ENCODE measurements around the gene SUPT5H. TPM values are rescaled to one million over a fixed set of nuclear protein-coding genes. Genes with fewer than 3 reads are reported as not detected.

SUPT5H gene
- total RNA-seq, 2 experiments from 2014 or later, result 127 to 141 TPM

GRCh38 chr19:39420769-39421168 lies 24.6 kb upstream of the SUPT5H start:
- TF ChIP-seq, protein P1, sequence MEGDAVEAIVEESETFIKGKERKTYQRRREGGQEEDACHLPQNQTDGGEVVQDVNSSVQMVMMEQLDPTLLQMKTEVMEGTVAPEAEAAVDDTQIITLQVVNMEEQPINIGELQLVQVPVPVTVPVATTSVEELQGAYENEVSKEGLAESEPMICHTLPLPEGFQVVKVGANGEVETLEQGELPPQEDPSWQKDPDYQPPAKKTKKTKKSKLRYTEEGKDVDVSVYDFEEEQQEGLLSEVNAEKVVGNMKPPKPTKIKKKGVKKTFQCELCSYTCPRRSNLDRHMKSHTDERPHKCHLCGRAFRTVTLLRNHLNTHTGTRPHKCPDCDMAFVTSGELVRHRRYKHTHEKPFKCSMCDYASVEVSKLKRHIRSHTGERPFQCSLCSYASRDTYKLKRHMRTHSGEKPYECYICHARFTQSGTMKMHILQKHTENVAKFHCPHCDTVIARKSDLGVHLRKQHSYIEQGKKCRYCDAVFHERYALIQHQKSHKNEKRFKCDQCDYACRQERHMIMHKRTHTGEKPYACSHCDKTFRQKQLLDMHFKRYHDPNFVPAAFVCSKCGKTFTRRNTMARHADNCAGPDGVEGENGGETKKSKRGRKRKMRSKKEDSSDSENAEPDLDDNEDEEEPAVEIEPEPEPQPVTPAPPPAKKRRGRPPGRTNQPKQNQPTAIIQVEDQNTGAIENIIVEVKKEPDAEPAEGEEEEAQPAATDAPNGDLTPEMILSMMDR (IDR thresholded peaks at IDR 0.05), result no peak
- DNase-seq, result no peak
- CTCF ChIA-PET, result interaction anchor here (0.6 to 1.5 kb wide), 6 partner anchors 9 to 54 kb away, joined by 3 to 7 read pairs (median 4); partner anchors contain the start of genes PLEKHG2 and RPS16
- H3K4me1 Mint-ChIP-seq (ENCODE audit: low read depth), result no peaks in the 10 kb centered on the region
- H3K27me3 Mint-ChIP-seq, result no peaks in the 10 kb centered on the region
- no peak for ATAC-seq
- POLR2A ChIA-PET, result interaction anchor here (6.4 to 8.7 kb wide), 2 partner anchors 11 to 15 kb away, joined by 30 to 66 read pairs; partner anchors contain the start of gene RPS16
- intact Hi-C loops (cut with micrococcal nuclease), result no loop called here
- H3K9me3 Mint-ChIP-seq, result no peaks in the 10 kb centered on the region
- H3K36me3 Mint-ChIP-seq (ENCODE audit: low read depth), result peaks cover 6% of the 10 kb centered on the region
- H3K27ac Mint-ChIP-seq, result no peak overlapping the region
- H3K4me3 Mint-ChIP-seq, result no peak overlapping the region

DNA sequence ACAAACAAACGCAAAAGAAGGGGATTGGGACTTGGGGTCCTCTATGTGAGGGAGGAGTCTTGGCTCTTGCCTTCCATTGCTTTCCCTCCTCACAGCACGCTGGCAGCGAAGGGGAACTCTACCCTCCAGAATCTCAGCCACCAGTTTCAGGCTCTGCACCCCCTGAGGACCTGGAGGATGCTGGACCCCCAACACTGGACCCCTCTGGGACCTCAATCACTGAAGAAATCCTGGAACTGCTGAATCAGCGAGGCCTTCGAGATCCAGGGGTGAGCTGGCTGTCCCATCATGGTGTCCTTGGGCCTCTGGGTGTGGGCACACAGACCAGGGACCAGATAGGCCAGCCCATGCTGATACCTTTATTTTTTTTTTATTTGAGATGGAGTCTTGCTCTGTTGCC lies 23.4 kb upstream of the SUPT5H start:
- Mint-ChIP-seq H3K27me3 (no peaks in the 10 kb centered on the region), H3K4me3 (no peak overlapping the region), H3K4me1 (ENCODE audit: low read depth) (no peaks in the 10 kb centered on the region), H3K9me3 (no peaks in the 10 kb centered on the region), H3K27ac (no peak overlapping the region), H3K36me3 (ENCODE audit: low read depth) (peaks cover 6% of the 10 kb centered on the region)
- ChIA-PET CTCF (interaction anchor here (1.0 to 1.5 kb wide), 3 partner anchors 19 to 52 kb away, joined by 3 to 4 read pairs (median 4); no protein-coding TSS in a partner anchor), POLR2A (interaction anchor here (1.0 to 8.7 kb wide), 3 partner anchors 10 to 23 kb away, joined by 3 to 66 read pairs (median 30); partner anchors contain the start of genes RPS16 and SUPT5H)
- TF ChIP-seq, protein P1 (IDR thresholded peaks at IDR 0.05), result no peak
- intact Hi-C loops (cut with micrococcal nuclease), result no loop called here
- DNase-seq (no peak), ATAC-seq (no peak)

GRCh38 chr19:39423258-39424086 lies 21.9 kb upstream of the SUPT5H start:
- DNase-seq, result no peak
- Mint-ChIP-seq H3K27ac (no peak overlapping the region), H3K9me3 (no peaks in the 10 kb centered on the region), H3K36me3 (ENCODE audit: low read depth) (peaks cover 4% of the 10 kb centered on the region), H3K27me3 (no peaks in the 10 kb centered on the region), H3K4me3 (no peak overlapping the region), H3K4me1 (ENCODE audit: low read depth) (no peaks in the 10 kb centered on the region)
- ATAC-seq, result no peak
- TF ChIP-seq, protein P1 (IDR thresholded peaks at IDR 0.05), result no peak
- CTCF ChIA-PET, result interaction anchor here (1.6 kb wide), 1 partner anchor 12 kb away, joined by 6 read pairs; the partner anchor contains the start of gene PLEKHG2
- intact Hi-C loops (cut with micrococcal nuclease), result no loop called here
- POLR2A ChIA-PET, result interaction anchor here (3.1 to 6.4 kb wide), 2 partner anchors 9 to 12 kb away, joined by 25 to 30 read pairs; partner anchors contain the start of gene RPS16

DNA sequence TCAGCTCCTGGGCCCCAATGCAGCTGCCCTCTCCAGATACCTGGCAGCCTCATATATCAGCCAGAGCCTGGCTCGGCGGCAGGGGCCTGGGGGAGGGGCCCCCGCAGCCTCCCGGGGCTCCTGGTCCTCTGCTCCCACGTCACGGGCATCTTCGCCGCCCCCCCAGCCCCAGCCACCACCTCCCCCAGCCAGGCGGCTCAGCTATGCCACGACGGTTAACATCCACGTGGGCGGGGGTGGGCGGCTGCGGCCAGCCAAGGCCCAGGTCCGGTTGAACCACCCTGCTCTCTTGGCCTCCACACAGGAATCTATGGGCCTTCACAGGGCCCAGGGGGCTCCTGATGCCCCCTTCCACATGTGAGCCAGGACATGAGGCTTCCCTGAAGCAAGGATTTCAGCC lies 20.4 kb upstream of the SUPT5H start:
- Mint-ChIP-seq H3K36me3 (ENCODE audit: low read depth) (peaks cover 2% of the 10 kb centered on the region), H3K4me1 (ENCODE audit: low read depth) (no peaks in the 10 kb centered on the region), H3K4me3 (no peak overlapping the region), H3K27me3 (no peaks in the 10 kb centered on the region), H3K9me3 (no peaks in the 10 kb centered on the region), H3K27ac (no peak overlapping the region)
- intact Hi-C loops (cut with micrococcal nuclease), result no loop called here
- DNase-seq (no peak), ATAC-seq (no peak)
- TF ChIP-seq, protein P1 (IDR thresholded peaks at IDR 0.05), result no peak
- ChIA-PET CTCF (no interaction called here), POLR2A (interaction anchor here (3.1 to 6.4 kb wide), 2 partner anchors 8 to 11 kb away, joined by 25 to 30 read pairs; partner anchors contain the start of gene RPS16)

DNA sequence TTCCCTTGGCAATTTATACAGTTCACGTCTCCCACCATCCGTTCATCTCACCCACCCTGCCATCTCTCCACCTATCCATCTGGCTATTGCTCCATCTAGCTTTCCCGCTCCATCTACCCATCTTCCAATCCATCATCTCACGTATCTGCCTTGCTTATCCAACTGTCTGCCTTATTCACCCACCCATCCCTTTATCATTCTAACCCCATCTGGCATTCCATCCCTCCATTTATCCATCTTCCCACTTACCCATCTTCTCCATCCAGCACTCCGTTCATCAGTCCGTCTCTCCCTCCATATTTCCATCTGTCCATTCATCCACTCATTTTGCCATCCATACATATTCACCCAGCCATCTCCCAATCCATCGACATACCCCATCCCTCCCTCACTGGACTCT lies 19.6 kb upstream of the SUPT5H start:
- Mint-ChIP-seq H3K36me3 (ENCODE audit: low read depth) (peaks cover 2% of the 10 kb centered on the region), H3K27ac (no peak overlapping the region), H3K9me3 (no peaks in the 10 kb centered on the region), H3K4me3 (no peak overlapping the region), H3K4me1 (ENCODE audit: low read depth) (peaks cover 5% of the 10 kb centered on the region), H3K27me3 (no peaks in the 10 kb centered on the region)
- TF ChIP-seq, protein P1 (IDR thresholded peaks at IDR 0.05), result no peak
- ATAC-seq (no peak), DNase-seq (no peak)
- CTCF ChIA-PET, result interaction anchor here (1.7 to 2.2 kb wide), 2 partner anchors 14 to 27 kb away, joined by 6 to 7 read pairs; partner anchors contain the start of gene PLEKHG2
- POLR2A ChIA-PET, result interaction anchor here (1.3 to 6.4 kb wide), 4 partner anchors 7 to 21 kb away, joined by 3 to 30 read pairs (median 14); partner anchors contain the start of genes RPS16 and SUPT5H
- intact Hi-C loops (cut with micrococcal nuclease), result no loop called here

Measured in activated CD8-positive, alpha-beta T cell treated with anti-CD3 and anti-CD28 coated beads for 36 hours (primary cell).